ENCODE results near the gene ENPP6.
"Not testable (repeated sequence)": the region's sequence is repeated elsewhere in the genome, so short reads cannot be mapped to it uniquely, and the experiment has no call there.

The ENPP6 gene

GRCh38 chr4:184142121-184143000, 75.3 kb downstream of the ENPP6 start:
- Histone ChIP-seq H3K9ac (ENCODE audit: low read length) (no peak overlapping the region), H3K27ac (ENCODE audit: low read length) (no peak overlapping the region), H3K4me1 (ENCODE audit: control insufficient read depth, low read depth, low read length) (no peaks in the 10 kb centered on the region), H3K27me3 (ENCODE audit: control insufficient read depth, insufficient read depth, low read length) (no peaks in the 10 kb centered on the region), H3K36me3 (ENCODE audit: control insufficient read depth, low read depth, low read length) (no peaks in the 10 kb centered on the region), H3K9me3 (ENCODE audit: control insufficient read depth, low read depth, low read length) (peaks cover 3% of the 10 kb centered on the region), H3K4me3 (ENCODE audit: low read length) (no peak overlapping the region)

- H3K9me3 ChIP-seq (ENCODE audit: control insufficient read depth, low read depth, low read length) = peaks cover 10% of the 10 kb centered on the region
- not testable (repeated sequence) for H3K9ac ChIP-seq (ENCODE audit: low read length); H3K4me1 ChIP-seq (ENCODE audit: control insufficient read depth, low read depth, low read length); H3K36me3 ChIP-seq (ENCODE audit: control insufficient read depth, low read depth, low read length); H3K4me3 ChIP-seq (ENCODE audit: low read length); H3K27me3 ChIP-seq (ENCODE audit: control insufficient read depth, insufficient read depth, low read length); H3K27ac ChIP-seq (ENCODE audit: low read length)
These were observed 76.8 kb downstream of the ENPP6 start for GRCh38 chr4:184140901-184141300.

- H3K27me3 ChIP-seq (ENCODE audit: control insufficient read depth, insufficient read depth, low read length) = no peaks in the 10 kb centered on the region
- no peak overlapping the region for H3K9ac ChIP-seq (ENCODE audit: low read length)
- H3K27ac ChIP-seq (ENCODE audit: low read length) = no peak overlapping the region
- no peaks in the 10 kb centered on the region for H3K36me3 ChIP-seq (ENCODE audit: control insufficient read depth, low read depth, low read length)
- H3K9me3 ChIP-seq (ENCODE audit: control insufficient read depth, low read depth, low read length) = peaks cover 10% of the 10 kb centered on the region
- no peak overlapping the region for H3K4me3 ChIP-seq (ENCODE audit: low read length)
- no peaks in the 10 kb centered on the region for H3K4me1 ChIP-seq (ENCODE audit: control insufficient read depth, low read depth, low read length)
These were observed 81.1 kb downstream of the ENPP6 start for GRCh38 chr4:184136525-184136924.

DNA sequence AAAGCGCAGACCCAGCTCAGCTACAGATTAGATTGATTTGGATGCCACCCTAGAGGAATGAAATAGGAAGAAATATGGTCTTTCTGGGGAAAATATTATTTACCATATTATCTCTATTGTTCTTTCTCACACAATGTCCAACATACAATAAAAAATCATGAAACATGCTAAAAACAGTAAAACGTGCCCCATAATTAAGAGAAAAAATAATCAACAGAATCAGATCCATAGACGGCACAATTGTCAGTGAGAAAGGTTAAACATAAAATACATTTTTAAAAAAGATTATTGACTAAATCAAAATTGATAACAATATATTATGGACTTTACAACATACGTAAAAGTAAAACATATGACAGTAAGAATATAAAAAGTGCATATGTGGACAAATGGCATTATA, 90.9 kb downstream of the ENPP6 start:
- no peaks in the 10 kb centered on the region for H3K4me1 ChIP-seq (ENCODE audit: control insufficient read depth, low read depth, low read length)
- no peaks in the 10 kb centered on the region for H3K36me3 ChIP-seq (ENCODE audit: control insufficient read depth, low read depth, low read length)
- no peak overlapping the region for H3K4me3 ChIP-seq (ENCODE audit: low read length)
- H3K9ac ChIP-seq (ENCODE audit: low read length) = no peak overlapping the region
- H3K9me3 ChIP-seq (ENCODE audit: control insufficient read depth, low read depth, low read length) = no peaks in the 10 kb centered on the region
- H3K27me3 ChIP-seq (ENCODE audit: control insufficient read depth, insufficient read depth, low read length) = no peaks in the 10 kb centered on the region
- no peak overlapping the region for H3K27ac ChIP-seq (ENCODE audit: low read length)

DNA sequence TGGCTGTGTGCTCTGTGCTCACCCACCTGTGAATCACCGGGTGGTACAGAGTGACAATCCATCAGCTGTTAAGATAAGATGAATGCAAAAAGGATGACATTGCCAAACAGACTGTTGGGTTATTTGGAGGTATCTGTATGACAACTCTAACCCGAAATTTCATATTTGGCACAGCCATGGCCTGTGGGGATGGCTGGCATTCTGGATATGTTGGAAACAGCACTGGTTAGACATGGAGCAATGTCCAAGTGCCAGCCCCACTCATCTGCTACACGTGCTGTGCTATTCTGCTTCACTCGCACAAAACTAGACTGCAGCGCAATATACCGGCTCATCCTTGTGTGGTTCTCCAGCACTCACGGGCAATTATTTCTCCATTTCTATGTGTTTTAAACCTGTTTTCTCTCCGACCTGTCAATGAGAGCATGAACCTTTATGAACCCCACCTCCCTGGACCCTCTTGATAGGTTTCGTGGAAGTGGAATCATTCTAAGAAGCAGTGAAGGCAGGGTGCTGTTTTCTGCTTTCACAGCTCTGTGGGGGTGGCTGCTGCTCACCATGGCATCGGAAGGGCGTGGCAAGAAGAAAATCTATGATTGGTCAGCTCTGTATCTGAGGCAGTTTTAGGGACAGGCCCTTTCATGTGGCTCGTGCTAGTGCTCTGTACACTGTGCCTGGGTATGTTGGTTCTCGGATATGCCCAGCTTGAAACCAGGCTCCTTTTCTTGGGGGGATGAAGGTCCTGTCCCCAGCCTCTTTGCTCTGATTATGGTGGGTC, 94.9 kb downstream of the ENPP6 start:
- Histone ChIP-seq H3K9ac (ENCODE audit: low read length) (no peak overlapping the region), H3K9me3 (ENCODE audit: control insufficient read depth, low read depth, low read length) (no peaks in the 10 kb centered on the region), H3K27me3 (ENCODE audit: control insufficient read depth, insufficient read depth, low read length) (no peaks in the 10 kb centered on the region), H3K4me3 (ENCODE audit: low read length) (no peak overlapping the region), H3K36me3 (ENCODE audit: control insufficient read depth, low read depth, low read length) (no peaks in the 10 kb centered on the region), H3K4me1 (ENCODE audit: control insufficient read depth, low read depth, low read length) (no peaks in the 10 kb centered on the region), H3K27ac (ENCODE audit: low read length) (no peak overlapping the region)

DNA sequence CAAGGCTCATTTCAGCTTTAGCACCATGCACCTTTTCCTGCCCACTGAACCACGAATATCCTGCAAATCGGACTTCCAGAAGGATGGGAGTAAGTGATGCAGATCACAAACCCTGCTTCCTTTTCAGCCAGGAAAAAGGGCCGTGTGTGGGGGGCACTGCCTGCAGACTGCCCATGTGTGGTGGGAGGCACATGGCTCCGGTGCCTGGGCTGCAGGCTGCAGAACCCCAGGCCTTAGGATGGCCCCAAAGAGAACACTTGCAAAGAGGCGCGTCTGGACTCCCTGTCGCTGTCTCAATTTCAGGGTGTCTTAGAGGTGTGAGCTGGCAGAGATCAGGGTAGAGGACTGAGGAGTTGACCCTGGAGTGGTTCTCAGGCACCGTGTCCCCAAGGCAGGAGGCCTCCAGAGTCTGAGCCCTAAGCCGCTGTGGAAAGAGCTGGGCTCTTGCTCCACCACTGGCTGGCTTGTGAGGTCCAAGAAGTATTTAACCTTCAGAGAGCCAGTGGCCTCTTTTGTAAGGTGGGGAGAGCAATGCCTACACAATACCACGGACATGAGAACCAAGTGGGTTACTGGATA, 97.0 kb downstream of the ENPP6 start:
- Histone ChIP-seq H3K9ac (ENCODE audit: low read length) (no peak overlapping the region), H3K27ac (ENCODE audit: low read length) (no peak overlapping the region), H3K4me1 (ENCODE audit: control insufficient read depth, low read depth, low read length) (no peaks in the 10 kb centered on the region), H3K27me3 (ENCODE audit: control insufficient read depth, insufficient read depth, low read length) (no peaks in the 10 kb centered on the region), H3K36me3 (ENCODE audit: control insufficient read depth, low read depth, low read length) (no peaks in the 10 kb centered on the region), H3K9me3 (ENCODE audit: control insufficient read depth, low read depth, low read length) (no peaks in the 10 kb centered on the region), H3K4me3 (ENCODE audit: low read length) (no peak overlapping the region)

DNA sequence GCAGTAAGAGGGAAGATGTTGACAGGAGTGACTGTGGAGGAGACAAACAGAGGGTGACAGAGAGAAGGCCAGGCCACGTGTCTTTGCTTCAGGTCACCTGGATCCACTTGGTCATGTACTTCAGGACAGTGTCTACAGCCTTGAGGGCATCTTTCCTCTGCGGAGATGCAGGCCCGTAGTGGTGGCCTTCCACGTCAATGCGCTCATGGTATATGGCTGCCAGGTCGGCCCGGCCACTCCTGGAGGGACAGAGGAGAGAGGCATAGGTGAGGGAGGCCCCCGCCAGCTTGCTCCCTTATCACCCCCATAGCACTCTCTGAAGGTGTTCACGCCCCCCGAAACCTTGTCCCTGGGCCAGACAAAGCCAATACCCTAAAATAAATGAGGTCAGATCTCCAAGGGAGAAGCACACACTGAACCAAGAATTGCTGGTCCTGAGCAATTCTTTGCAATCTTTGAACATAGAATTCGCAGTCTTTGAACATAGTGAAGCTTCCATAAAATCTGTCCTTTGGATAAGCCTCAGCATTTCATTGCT, 99.9 kb downstream of the ENPP6 start:
- Histone ChIP-seq H3K27ac (ENCODE audit: low read length) (no peak overlapping the region), H3K9ac (ENCODE audit: low read length) (no peak overlapping the region), H3K27me3 (ENCODE audit: control insufficient read depth, insufficient read depth, low read length) (no peaks in the 10 kb centered on the region), H3K9me3 (ENCODE audit: control insufficient read depth, low read depth, low read length) (no peaks in the 10 kb centered on the region), H3K36me3 (ENCODE audit: control insufficient read depth, low read depth, low read length) (no peaks in the 10 kb centered on the region), H3K4me3 (ENCODE audit: low read length) (no peak overlapping the region), H3K4me1 (ENCODE audit: control insufficient read depth, low read depth, low read length) (no peaks in the 10 kb centered on the region)

- Histone ChIP-seq H3K27ac (ENCODE audit: low read length) (no peak overlapping the region), H3K9ac (ENCODE audit: low read length) (no peak overlapping the region), H3K27me3 (ENCODE audit: control insufficient read depth, insufficient read depth, low read length) (no peaks in the 10 kb centered on the region), H3K36me3 (ENCODE audit: control insufficient read depth, low read depth, low read length) (no peaks in the 10 kb centered on the region), H3K9me3 (ENCODE audit: control insufficient read depth, low read depth, low read length) (no peaks in the 10 kb centered on the region), H3K4me1 (ENCODE audit: control insufficient read depth, low read depth, low read length) (no peaks in the 10 kb centered on the region), H3K4me3 (ENCODE audit: low read length) (no peak overlapping the region)
These were observed 102.3 kb downstream of the ENPP6 start for GRCh38 chr4:184115399-184115798.

DNA sequence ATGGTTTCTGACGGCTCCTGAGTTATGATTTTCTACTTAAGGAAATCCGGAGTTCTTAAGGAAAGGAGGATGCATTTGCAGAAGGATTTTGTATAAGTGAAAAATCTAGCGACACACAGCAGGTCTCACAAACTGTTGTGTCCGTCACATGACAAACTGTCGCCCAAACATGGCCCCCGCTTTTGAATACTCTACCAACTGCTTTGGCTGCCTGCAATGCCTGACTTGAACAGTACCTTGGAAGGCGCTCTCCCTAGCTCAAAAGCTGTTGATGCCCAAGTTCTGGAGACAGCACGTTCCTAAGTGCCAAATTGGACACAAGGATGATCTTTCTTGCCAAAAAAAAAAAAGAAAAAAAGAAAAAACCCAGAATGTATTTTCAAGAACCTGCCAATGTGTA, 103.2 kb downstream of the ENPP6 start:
- Histone ChIP-seq H3K4me1 (ENCODE audit: control insufficient read depth, low read depth, low read length) (no peaks in the 10 kb centered on the region), H3K4me3 (ENCODE audit: low read length) (no peak overlapping the region), H3K36me3 (ENCODE audit: control insufficient read depth, low read depth, low read length) (no peaks in the 10 kb centered on the region), H3K27me3 (ENCODE audit: control insufficient read depth, insufficient read depth, low read length) (no peaks in the 10 kb centered on the region), H3K9ac (ENCODE audit: low read length) (no peak overlapping the region), H3K9me3 (ENCODE audit: control insufficient read depth, low read depth, low read length) (no peaks in the 10 kb centered on the region), H3K27ac (ENCODE audit: low read length) (no peak overlapping the region)

- H3K27ac ChIP-seq (ENCODE audit: low read length) = no peak overlapping the region
- H3K27me3 ChIP-seq (ENCODE audit: control insufficient read depth, insufficient read depth, low read length) = no peaks in the 10 kb centered on the region
- H3K4me1 ChIP-seq (ENCODE audit: control insufficient read depth, low read depth, low read length) = no peaks in the 10 kb centered on the region
- no peaks in the 10 kb centered on the region for H3K9me3 ChIP-seq (ENCODE audit: control insufficient read depth, low read depth, low read length)
- H3K4me3 ChIP-seq (ENCODE audit: low read length) = no peak overlapping the region
- H3K36me3 ChIP-seq (ENCODE audit: control insufficient read depth, low read depth, low read length) = no peaks in the 10 kb centered on the region
- H3K9ac ChIP-seq (ENCODE audit: low read length) = no peak overlapping the region
These were observed 105.6 kb downstream of the ENPP6 start for GRCh38 chr4:184112006-184112550.

- H3K36me3 ChIP-seq (ENCODE audit: control insufficient read depth, low read depth, low read length) = no peaks in the 10 kb centered on the region
- H3K9me3 ChIP-seq (ENCODE audit: control insufficient read depth, low read depth, low read length) = no peaks in the 10 kb centered on the region
- no peak overlapping the region for H3K4me3 ChIP-seq (ENCODE audit: low read length)
- no peak overlapping the region for H3K9ac ChIP-seq (ENCODE audit: low read length)
- H3K27me3 ChIP-seq (ENCODE audit: control insufficient read depth, insufficient read depth, low read length) = no peaks in the 10 kb centered on the region
- H3K4me1 ChIP-seq (ENCODE audit: control insufficient read depth, low read depth, low read length) = no peaks in the 10 kb centered on the region
- no peak overlapping the region for H3K27ac ChIP-seq (ENCODE audit: low read length)
These were observed 106.3 kb downstream of the ENPP6 start for GRCh38 chr4:184111233-184111832.
